Measurements from ENCODE around the gene TMCO4. TPM values are rescaled to one million over a fixed set of nuclear protein-coding genes. Genes with fewer than 3 reads are reported as not detected.

Gene TMCO4
- total RNA-seq, 1 donor = 27.5 TPM

GRCh38 chr1:19654386-19654785 lies 145.3 kb downstream of the TMCO4 start:
- peaks cover 4% of the 10 kb centered on the region for H3K36me3 ChIP-seq (ENCODE audit: insufficient read depth, low read length)
- H3K4me1 ChIP-seq (ENCODE audit: insufficient read depth, low read length) = peaks cover 35% of the 10 kb centered on the region
- DNase-seq (ENCODE audit: insufficient read length, low spot score, missing footprints) = peak; percentile 69
- H3K4me2 ChIP-seq (ENCODE audit: insufficient read depth, low read length) = no peak overlapping the region
- H2AFZ ChIP-seq (ENCODE audit: low read length) = no peak overlapping the region
- peaks cover 55% of the 10 kb centered on the region for H3K79me2 ChIP-seq (ENCODE audit: insufficient read depth, low read length)
- H4K20me1 ChIP-seq (ENCODE audit: insufficient read depth, low read length) = peaks cover 28% of the 10 kb centered on the region
- no peak overlapping the region for H3K27ac ChIP-seq (ENCODE audit: low read depth, low read length)
- no peaks in the 10 kb centered on the region for H3K9me3 ChIP-seq (ENCODE audit: low read depth, low read length)
- TF ChIP-seq CTCF (IDR thresholded peaks at IDR 0.05; ENCODE audit: extremely low read depth, low read depth, low read length) = no peak
- no peaks in the 10 kb centered on the region for H3K27me3 ChIP-seq (ENCODE audit: insufficient read depth, low read length)
- no peak overlapping the region for H3K4me3 ChIP-seq (ENCODE audit: insufficient read depth, low read length)

- no peaks in the 10 kb centered on the region for H3K9me3 ChIP-seq (ENCODE audit: low read depth, low read length)
- DNase-seq (ENCODE audit: insufficient read length, low spot score, missing footprints) = peak; percentile 98
Measured at GRCh38 chr1:19651141-19651737, 148.5 kb downstream of the TMCO4 start.

GRCh38 chr1:19650416-19651140 lies 149.1 kb downstream of the TMCO4 start:
- no peaks in the 10 kb centered on the region for H3K9me3 ChIP-seq (ENCODE audit: low read depth, low read length)
- H3K27me3 ChIP-seq (ENCODE audit: insufficient read depth, low read length) = no peaks in the 10 kb centered on the region
- H3K4me2 ChIP-seq (ENCODE audit: insufficient read depth, low read length) = peak overlapping the region; percentile 57
- H3K36me3 ChIP-seq (ENCODE audit: insufficient read depth, low read length) = peaks cover 4% of the 10 kb centered on the region
- DNase-seq (ENCODE audit: insufficient read length, low spot score, missing footprints) = peak; percentile 84
- peaks cover 85% of the 10 kb centered on the region for H3K79me2 ChIP-seq (ENCODE audit: insufficient read depth, low read length)
- TF ChIP-seq CTCF (IDR thresholded peaks at IDR 0.05; ENCODE audit: extremely low read depth, low read depth, low read length) = no peak
- H3K4me3 ChIP-seq (ENCODE audit: insufficient read depth, low read length) = no peak overlapping the region
- no peak overlapping the region for H2AFZ ChIP-seq (ENCODE audit: low read length)
- peak overlapping the region; percentile 91 for H3K27ac ChIP-seq (ENCODE audit: low read depth, low read length)
- H4K20me1 ChIP-seq (ENCODE audit: insufficient read depth, low read length) = peaks cover 38% of the 10 kb centered on the region
- H3K4me1 ChIP-seq (ENCODE audit: insufficient read depth, low read length) = peaks cover 30% of the 10 kb centered on the region

More at GRCh38 chr1:19651141-19651737, 148.5 kb downstream of the TMCO4 start:
- Histone ChIP-seq H3K36me3 (ENCODE audit: insufficient read depth, low read length) (peaks cover 4% of the 10 kb centered on the region), H3K4me3 (ENCODE audit: insufficient read depth, low read length) (no peak overlapping the region), H4K20me1 (ENCODE audit: insufficient read depth, low read length) (peaks cover 44% of the 10 kb centered on the region), H3K4me2 (ENCODE audit: insufficient read depth, low read length) (peak overlapping the region; percentile 57), H3K79me2 (ENCODE audit: insufficient read depth, low read length) (peaks cover 83% of the 10 kb centered on the region), H2AFZ (ENCODE audit: low read length) (no peak overlapping the region), H3K27me3 (ENCODE audit: insufficient read depth, low read length) (no peaks in the 10 kb centered on the region), H3K4me1 (ENCODE audit: insufficient read depth, low read length) (peaks cover 30% of the 10 kb centered on the region), H3K27ac (ENCODE audit: low read depth, low read length) (peak overlapping the region; percentile 91)
- TF ChIP-seq CTCF (IDR thresholded peaks at IDR 0.05; ENCODE audit: extremely low read depth, low read depth, low read length) = peak; percentile 80

GRCh38 chr1:19648689-19649088 lies 151.0 kb downstream of the TMCO4 start:
- peaks cover 26% of the 10 kb centered on the region for H3K4me1 ChIP-seq (ENCODE audit: insufficient read depth, low read length)
- peaks cover 20% of the 10 kb centered on the region for H4K20me1 ChIP-seq (ENCODE audit: insufficient read depth, low read length)
- H3K4me2 ChIP-seq (ENCODE audit: insufficient read depth, low read length) = no peak overlapping the region
- peak; percentile 83 for DNase-seq (ENCODE audit: insufficient read length, low spot score, missing footprints)
- no peaks in the 10 kb centered on the region for H3K9me3 ChIP-seq (ENCODE audit: low read depth, low read length)
- H2AFZ ChIP-seq (ENCODE audit: low read length) = no peak overlapping the region
- peak; percentile 33 for TF ChIP-seq CTCF (IDR thresholded peaks at IDR 0.05; ENCODE audit: extremely low read depth, low read depth, low read length)
- H3K27me3 ChIP-seq (ENCODE audit: insufficient read depth, low read length) = no peaks in the 10 kb centered on the region
- H3K36me3 ChIP-seq (ENCODE audit: insufficient read depth, low read length) = no peaks in the 10 kb centered on the region
- H3K79me2 ChIP-seq (ENCODE audit: insufficient read depth, low read length) = peaks cover 78% of the 10 kb centered on the region
- H3K4me3 ChIP-seq (ENCODE audit: insufficient read depth, low read length) = no peak overlapping the region
- H3K27ac ChIP-seq (ENCODE audit: low read depth, low read length) = no peak overlapping the region

Measured in osteoblast (primary cell).